ENCODE data around the gene TMEM187.
A peak's percentile ranks its signal among the peaks of the same experiment; 100 is the strongest.

The TMEM187 gene

DNA sequence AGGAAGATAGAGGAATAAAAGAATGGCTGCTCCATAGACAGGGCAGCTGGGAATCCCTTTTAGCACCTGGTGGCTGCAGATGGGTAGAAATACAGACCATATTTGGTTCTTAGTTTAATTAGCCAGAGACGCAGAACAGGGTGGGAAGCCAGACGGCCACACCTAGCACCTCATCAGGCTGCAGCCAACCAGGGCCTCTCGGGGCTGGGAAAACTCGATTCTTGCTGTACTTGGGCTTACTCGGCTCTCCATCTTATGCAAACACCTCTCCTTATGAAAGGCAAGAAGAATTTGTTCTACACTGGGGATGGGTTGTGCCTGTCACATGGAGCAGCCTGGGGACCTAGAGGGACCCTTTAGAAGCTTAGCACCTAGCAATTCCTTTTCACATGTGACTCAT lies 27.5 kb downstream of the TMEM187 start:
- DNase-seq (ENCODE audit: low read depth in 3 of 3) = no peak

- no peak for DNase-seq (ENCODE audit: low read depth in 3 of 3)
Measured at GRCh38 chrX:154002215-154002719, 29.7 kb downstream of the TMEM187 start.

DNA sequence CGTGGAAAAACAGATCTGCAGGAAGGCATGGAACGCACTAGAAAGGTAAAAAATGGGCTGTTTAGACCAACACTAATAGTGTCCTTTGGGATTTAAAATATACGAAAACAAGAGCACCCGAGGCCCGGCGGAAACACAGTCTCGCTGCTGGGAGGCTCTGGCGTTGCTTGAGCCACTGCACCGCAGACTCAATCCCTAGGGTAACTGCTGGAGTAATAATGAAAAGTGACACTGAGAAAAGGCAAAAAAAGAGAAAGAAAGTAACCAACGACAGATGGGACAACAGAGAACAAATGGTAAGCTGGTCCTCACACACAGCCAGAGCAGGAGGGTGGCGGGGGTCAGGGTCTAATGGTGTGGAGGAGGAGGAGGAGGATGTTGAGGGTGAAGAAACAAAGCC lies 31.8 kb downstream of the TMEM187 start:
- no peak for DNase-seq (ENCODE audit: low read depth in 3 of 3)

- no peak for DNase-seq (ENCODE audit: low read depth in 3 of 3)
Measured at GRCh38 chrX:154006947-154007346, 34.4 kb downstream of the TMEM187 start.

GRCh38 chrX:154008521-154008920 lies 36.0 kb downstream of the TMEM187 start:
- no peak for DNase-seq (ENCODE audit: low read depth in 3 of 3)

- DNase-seq (ENCODE audit: low read depth in 3 of 3) = no peak
Measured at GRCh38 chrX:154010330-154011087, 38.0 kb downstream of the TMEM187 start.

- DNase-seq (ENCODE audit: low read depth in 3 of 3) = no peak
Measured at GRCh38 chrX:154011376-154012335, 39.1 kb downstream of the TMEM187 start.

- no peak for DNase-seq (ENCODE audit: low read depth in 3 of 3)
Measured at GRCh38 chrX:154012336-154012991, 39.9 kb downstream of the TMEM187 start.

DNA sequence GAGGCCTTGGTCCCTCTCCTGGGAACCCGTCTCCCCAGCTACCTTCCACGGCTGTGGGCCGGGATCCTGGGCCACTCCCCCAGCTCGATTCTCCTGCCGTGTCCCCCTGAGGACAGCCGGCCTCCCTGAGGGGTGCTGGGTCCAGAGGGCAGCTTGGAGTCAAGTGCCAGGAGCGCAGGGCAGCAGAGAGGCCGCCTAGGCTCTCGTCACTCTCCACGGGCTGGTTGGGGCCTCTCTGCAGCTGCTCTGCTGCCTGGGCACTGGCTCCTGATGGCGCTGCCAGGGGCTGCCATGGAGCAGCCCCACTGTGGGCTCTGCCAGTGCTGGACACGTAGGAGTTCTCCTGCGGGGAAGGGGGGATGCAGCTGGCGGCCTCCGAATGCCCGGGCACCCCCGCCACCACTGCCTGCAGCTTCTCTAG lies 40.5 kb downstream of the TMEM187 start:
- no peak for DNase-seq (ENCODE audit: low read depth in 3 of 3)

DNA sequence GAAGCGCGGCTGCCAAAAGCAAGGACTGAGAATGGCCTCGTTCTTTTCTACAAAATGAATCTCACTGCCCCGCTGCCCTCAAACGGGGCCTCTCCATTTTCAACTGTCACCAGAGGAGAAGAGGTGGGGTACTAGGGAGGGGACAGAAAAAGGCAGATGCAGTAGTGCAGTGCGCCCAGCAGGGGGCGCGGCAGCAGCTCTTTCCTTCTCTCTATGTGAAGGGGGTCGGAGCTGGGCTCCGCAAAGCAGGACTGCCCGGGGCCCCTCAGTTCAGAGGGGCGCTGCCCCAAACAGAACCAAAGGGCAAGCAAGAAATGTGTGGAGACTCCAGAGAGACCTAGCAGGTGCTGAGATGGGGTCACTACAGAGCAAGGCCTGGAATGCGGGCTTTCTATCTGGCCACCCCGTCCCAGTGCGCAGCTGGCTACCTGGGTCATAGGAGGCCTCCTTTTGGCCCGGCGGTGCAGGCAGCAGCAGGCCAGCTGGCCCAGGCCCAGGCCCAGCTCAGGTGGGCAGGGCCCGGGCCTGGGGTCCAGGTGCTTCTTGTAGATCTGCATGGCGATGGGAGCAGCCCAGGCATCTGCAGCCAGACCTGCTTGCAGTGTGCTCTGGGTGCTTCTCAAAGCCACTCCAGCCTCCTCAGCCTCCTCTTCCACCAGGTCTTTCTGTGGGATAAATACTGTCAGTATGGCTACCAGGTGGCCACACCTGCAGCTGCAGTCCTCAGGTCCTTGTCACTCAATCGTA lies 41.2 kb downstream of the TMEM187 start:
- DNase-seq (ENCODE audit: low read depth in 3 of 3) = peak in 1 of 3 experiments; percentile 30

- no peak for DNase-seq (ENCODE audit: low read depth in 3 of 3)
Measured at GRCh38 chrX:154014429-154015380, 42.2 kb downstream of the TMEM187 start.

- no peak for DNase-seq (ENCODE audit: low read depth in 3 of 3)
Measured at GRCh38 chrX:154015581-154016264, 43.2 kb downstream of the TMEM187 start.

DNA sequence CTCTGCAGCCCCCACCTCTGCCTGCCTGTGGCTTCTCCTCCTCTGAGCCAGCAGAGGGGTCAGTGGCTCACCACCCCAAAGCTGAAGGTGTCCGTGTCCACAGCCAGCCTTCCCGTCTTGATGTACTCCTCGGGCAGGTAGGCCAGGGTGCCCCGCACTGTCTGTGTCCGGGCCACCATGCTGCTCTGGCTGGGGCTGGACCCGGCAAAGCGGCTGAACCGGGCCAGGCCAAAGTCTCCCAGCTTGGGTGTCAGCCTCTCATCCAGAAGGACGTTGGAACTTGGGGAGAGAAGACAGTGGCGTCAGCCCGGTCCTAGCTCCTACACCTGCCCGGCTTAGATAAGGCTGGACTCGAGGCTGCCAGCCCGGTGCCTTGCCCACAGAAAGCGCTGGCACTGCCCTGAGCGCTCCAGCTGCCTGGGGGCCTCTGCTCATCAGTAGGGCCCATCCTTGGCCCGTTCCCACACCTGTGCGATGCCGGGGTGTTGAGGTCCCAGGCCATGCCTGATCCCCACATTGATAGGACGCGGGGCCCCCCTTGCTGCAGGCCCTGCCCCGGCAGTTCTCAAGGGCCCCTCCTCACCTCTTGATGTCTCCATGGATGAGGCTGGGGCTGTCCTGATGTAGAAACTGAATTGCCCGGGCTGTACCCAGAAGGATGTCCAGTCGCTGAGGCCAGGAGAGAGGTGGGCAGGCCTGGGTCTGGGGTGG lies 44.0 kb downstream of the TMEM187 start:
- no peak for DNase-seq (ENCODE audit: low read depth in 3 of 3)

DNA sequence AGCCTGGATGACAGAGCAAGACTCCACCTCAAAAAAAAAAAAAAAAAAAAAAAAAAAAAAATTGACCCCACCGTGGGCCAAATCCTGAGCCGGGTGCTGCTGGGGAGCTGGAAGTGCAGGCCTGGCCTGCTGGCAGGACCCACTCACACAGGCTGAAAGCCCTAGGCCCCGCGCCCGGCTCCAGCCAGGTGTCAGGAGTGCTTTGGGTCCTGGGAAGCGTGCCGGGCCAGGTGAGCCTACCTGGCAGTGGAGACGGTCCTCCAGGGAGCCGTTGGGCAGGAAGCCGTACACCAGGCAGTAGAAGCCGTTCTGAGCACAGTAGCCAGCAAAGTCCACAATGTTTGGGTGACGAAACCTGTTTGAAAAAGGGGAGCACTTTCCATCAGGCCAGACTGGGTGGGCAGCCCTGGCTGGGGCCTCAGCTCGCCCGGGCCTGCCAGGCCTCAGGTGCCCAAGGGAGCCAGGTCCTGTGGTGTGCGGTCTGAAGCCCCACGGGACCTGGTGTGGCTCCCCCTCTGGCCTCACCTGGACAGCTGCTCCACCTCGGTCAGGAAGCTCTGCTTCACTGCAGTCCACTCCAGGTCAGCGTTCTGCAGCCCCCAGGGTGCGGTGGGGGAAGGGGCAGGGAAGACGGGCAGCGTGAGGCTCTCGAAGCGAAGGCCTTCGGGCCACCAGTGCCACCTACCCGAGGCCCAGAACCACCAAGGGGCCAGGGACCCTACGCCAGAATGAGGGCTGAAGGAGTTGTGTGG lies 45.4 kb downstream of the TMEM187 start:
- DNase-seq (ENCODE audit: low read depth in 3 of 3) = no peak

GRCh38 chrX:154018518-154019060 lies 46.0 kb downstream of the TMEM187 start:
- no peak for DNase-seq (ENCODE audit: low read depth in 3 of 3)

GRCh38 chrX:154019061-154019621 lies 46.6 kb downstream of the TMEM187 start:
- peak in 1 of 3 experiments; percentile 14 for DNase-seq (ENCODE audit: low read depth in 3 of 3)

Measured in stimulated activated CD4-positive, alpha-beta T cell treated with anti-CD3 and anti-CD28 coated beads, TNF-alpha, amount 100 ng/mL, for 24 hours (primary cell).